ENCODE measurements around the gene CERKL. TPM values are rescaled to one million over a fixed set of nuclear protein-coding genes. Genes with fewer than 3 reads are reported as not detected.

Gene CERKL
- total RNA-seq, 1 donor from 2014 or later: not detected

GRCh38 chr2:181683518-181684453 lies 26.9 kb upstream of the CERKL start:
- H3K4me3 Mint-ChIP-seq: peak overlapping the region; percentile 84
- H3K36me3 Mint-ChIP-seq: no peaks in the 10 kb centered on the region
- peak overlapping the region; percentile 76 for H3K27ac Mint-ChIP-seq
- Histone ChIP-seq H4K20me1 (ENCODE audit: low read depth) (peaks cover 77% of the 10 kb centered on the region), H3K9ac (no peak overlapping the region), H3K36me3 (no peaks in the 10 kb centered on the region), H3K4me3 (peak overlapping the region; percentile 44), H3K4me1 (peaks cover 15% of the 10 kb centered on the region), H3K27me3 (peaks cover 100% of the 10 kb centered on the region), H2AFZ (replicated peaks) (no peak overlapping the region), H3K9me3 (ENCODE audit: low read depth) (no peaks in the 10 kb centered on the region), H3K27ac (no peak overlapping the region), H3K4me2 (peak overlapping the region; percentile 82), H3F3A (ENCODE audit: low read depth) (peaks cover 12% of the 10 kb centered on the region), H3K79me2 (ENCODE audit: low read depth) (no peaks in the 10 kb centered on the region)
- DNase-seq (ENCODE audit: low spot score): peak; percentile 95
- TF ChIP-seq EZH2phosphoT487 (IDR thresholded peaks at IDR 0.05) (peak; percentile 88), CTCF (IDR thresholded peaks at IDR 0.05) (no peak), EZH2 (IDR thresholded peaks at IDR 0.05) (peak; percentile 38)
- peaks cover 92% of the 10 kb centered on the region for H3K27me3 Mint-ChIP-seq (ENCODE audit: insufficient read depth, low read depth)
- no peaks in the 10 kb centered on the region for H3K9me3 Mint-ChIP-seq
- H3K4me1 Mint-ChIP-seq: peaks cover 44% of the 10 kb centered on the region

- Mint-ChIP-seq H3K4me3 (peak overlapping the region; percentile 84), H3K27me3 (ENCODE audit: insufficient read depth, low read depth) (peaks cover 94% of the 10 kb centered on the region), H3K9me3 (no peaks in the 10 kb centered on the region), H3K36me3 (no peaks in the 10 kb centered on the region), H3K27ac (peak overlapping the region; percentile 76), H3K4me1 (peaks cover 47% of the 10 kb centered on the region)
- peaks cover 84% of the 10 kb centered on the region for H4K20me1 ChIP-seq (ENCODE audit: low read depth)
- no peak overlapping the region for H2AFZ ChIP-seq (replicated peaks)
- peak overlapping the region; percentile 44 for H3K4me3 ChIP-seq
- TF ChIP-seq CTCF (IDR thresholded peaks at IDR 0.05): no peak
- peak; percentile 66 for TF ChIP-seq EZH2phosphoT487 (IDR thresholded peaks at IDR 0.05)
- TF ChIP-seq EZH2 (IDR thresholded peaks at IDR 0.05): peak; percentile 82
- peaks cover 100% of the 10 kb centered on the region for H3K27me3 ChIP-seq
- peaks cover 15% of the 10 kb centered on the region for H3K4me1 ChIP-seq
- H3K36me3 ChIP-seq: no peaks in the 10 kb centered on the region
- H3K9me3 ChIP-seq (ENCODE audit: low read depth): no peaks in the 10 kb centered on the region
- no peak overlapping the region for H3K9ac ChIP-seq
- DNase-seq (ENCODE audit: low spot score): peak; percentile 32
- H3K4me2 ChIP-seq: peak overlapping the region; percentile 82
- no peak overlapping the region for H3K27ac ChIP-seq
- peaks cover 12% of the 10 kb centered on the region for H3F3A ChIP-seq (ENCODE audit: low read depth)
- no peaks in the 10 kb centered on the region for H3K79me2 ChIP-seq (ENCODE audit: low read depth)
Measured at GRCh38 chr2:181682795-181683517, 26.1 kb upstream of the CERKL start.

GRCh38 chr2:181682026-181682789 lies 25.3 kb upstream of the CERKL start:
- TF ChIP-seq CTCF (IDR thresholded peaks at IDR 0.05): no peak
- TF ChIP-seq EZH2phosphoT487 (IDR thresholded peaks at IDR 0.05): peak; percentile 44
- TF ChIP-seq EZH2 (IDR thresholded peaks at IDR 0.05): no peak
- Mint-ChIP-seq H3K27me3 (ENCODE audit: insufficient read depth, low read depth) (peaks cover 91% of the 10 kb centered on the region), H3K4me1 (peaks cover 51% of the 10 kb centered on the region), H3K27ac (no peak overlapping the region), H3K9me3 (no peaks in the 10 kb centered on the region), H3K36me3 (no peaks in the 10 kb centered on the region), H3K4me3 (peak overlapping the region; percentile 84)
- H4K20me1 ChIP-seq (ENCODE audit: low read depth): peaks cover 90% of the 10 kb centered on the region
- H3K9ac ChIP-seq: no peak overlapping the region
- peaks cover 12% of the 10 kb centered on the region for H3F3A ChIP-seq (ENCODE audit: low read depth)
- DNase-seq (ENCODE audit: low spot score): no peak
- H3K9me3 ChIP-seq (ENCODE audit: low read depth): no peaks in the 10 kb centered on the region
- H3K27ac ChIP-seq: no peak overlapping the region
- H3K4me3 ChIP-seq: no peak overlapping the region
- H3K27me3 ChIP-seq: peaks cover 100% of the 10 kb centered on the region
- peaks cover 15% of the 10 kb centered on the region for H3K4me1 ChIP-seq
- H3K36me3 ChIP-seq: no peaks in the 10 kb centered on the region
- H3K4me2 ChIP-seq: peak overlapping the region; percentile 82
- no peak overlapping the region for H2AFZ ChIP-seq (replicated peaks)
- no peaks in the 10 kb centered on the region for H3K79me2 ChIP-seq (ENCODE audit: low read depth)
